Endothelial cell of umbilical vein (primary cell): ENCODE data around the gene KRT86. TPM values are rescaled to one million over a fixed set of nuclear protein-coding genes. Genes with fewer than 3 reads are reported as not detected.

Experiments
- BruUV-seq: library from RNA; stranded (reverse); fragments of 400-500 nt; replicated peaks from 2 replicates; lab custom pipeline; 2021; lab: Mats Ljungman, UMichigan
- CTCF ChIA-PET: fragments of 300-600, 350-600 bp; sonication (Branson Sonifier 250); formaldehyde crosslinking; loops from one replicate; lab custom pipeline; 2021; ENCODE audit warnings: antibody characterized with exemption, inconsistent platforms; lab: Charles Lee
- POLR2A ChIA-PET: fragments of 300-600, 350-600 bp; sonication (Branson Sonifier 250); formaldehyde crosslinking; loops from one replicate; lab custom pipeline; 2021; ENCODE audit warnings: antibody characterized with exemption, inconsistent platforms; lab: Charles Lee
- DNase-seq: peaks from one replicate; pipeline ENCODE4 v3.0.0-alpha.2; 2011; ENCODE audit warnings: low read depth, low spot score
- FAIRE-seq: peaks from 2 replicates; lab custom pipeline; 2011; peaks lifted over from hg19 to GRCh38; lab: Jason Lieb, UNC
- H2AFZ ChIP-seq: 2 replicates; pipeline ENCODE4 v1.6.0; 2012; ENCODE audit warnings: low read depth, low read length, control low read depth, inconsistent platforms
- H3K27ac ChIP-seq: 2 replicates; pipeline ENCODE4 v1.5.1; 2011; ENCODE audit warnings: low read depth, mild to moderate bottlenecking, control low read depth, low read length, moderate library complexity; ENCODE audit not compliant: insufficient read depth
- H3K27me3 ChIP-seq, 2 experiments: 2 replicates each; pipeline versions ENCODE4 v1.6.0 to v1.6.1; 2011; ENCODE audit warnings: low read length in 2 of 2, mixed read lengths in 1 of 2; ENCODE audit not compliant: control insufficient read depth in 2 of 2, insufficient read depth in 2 of 2
- H3K36me3 ChIP-seq, 2 experiments: 2 replicates in 1 of 2; 3 replicates in 1 of 2; pipeline ENCODE4 v1.5.1; 2011; ENCODE audit warnings: low read length in 2 of 2, mild to moderate bottlenecking in 1 of 2, moderate library complexity in 1 of 2; ENCODE audit not compliant: control insufficient read depth in 2 of 2, insufficient read depth in 2 of 2; ENCODE audit errors: extremely low read depth in 1 of 2
- H3K4me1 ChIP-seq: 3 replicates; pipeline ENCODE4 v1.5.1; 2011; ENCODE audit warnings: mild to moderate bottlenecking, low read length; ENCODE audit not compliant: control insufficient read depth, insufficient read depth; ENCODE audit errors: extremely low read depth
- H3K4me2 ChIP-seq: 2 replicates; pipeline ENCODE4 v1.6.1; 2011; ENCODE audit warnings: low read length, control low read depth, mixed read lengths; ENCODE audit not compliant: insufficient read depth
- H3K4me3 ChIP-seq, 3 experiments: fragments of 200-600 bp in 1 of 3; sonication (generic), shearing (Covaris generic) in 1 of 3; replicated peaks in 1 of 3; 2 replicates each; pipeline ENCODE4 v1.5.1; 2011 to 2016; ENCODE audit warnings: control low read depth in 3 of 3, low read length in 3 of 3, mild to moderate bottlenecking in 2 of 3, inconsistent platforms in 1 of 3, low read depth in 1 of 3, moderate library complexity in 1 of 3; ENCODE audit not compliant: insufficient read depth in 1 of 3
- H3K79me2 ChIP-seq: 2 replicates; pipeline ENCODE4 v1.6.0; 2012; ENCODE audit warnings: low read length, inconsistent platforms; ENCODE audit not compliant: control insufficient read depth, insufficient read depth
- H3K9ac ChIP-seq: replicated peaks from 2 replicates; pipeline ENCODE3; 2011; ENCODE audit warnings: low read length, control low read depth; ENCODE audit not compliant: insufficient read depth; ENCODE audit errors: extremely low read depth
- H3K9me1 ChIP-seq: replicated peaks from 3 replicates; pipeline ENCODE4 v1.6.0; 2011; ENCODE audit warnings: mild to moderate bottlenecking, low read length; ENCODE audit not compliant: control insufficient read depth, insufficient read depth; ENCODE audit errors: extremely low read depth
- H3K9me3 ChIP-seq: replicated peaks from 2 replicates; pipeline ENCODE4 v1.5.1; 2012; ENCODE audit warnings: low read length, inconsistent platforms; ENCODE audit not compliant: control insufficient read depth, insufficient read depth
- H4K20me1 ChIP-seq: replicated peaks from 2 replicates; pipeline ENCODE3; 2011; ENCODE audit warnings: mild to moderate bottlenecking, low read length; ENCODE audit not compliant: control insufficient read depth, insufficient read depth; ENCODE audit errors: extremely low read depth
- EZH2 ChIP-seq: IDR thresholded peaks from 2 replicates; pipeline ENCODE4 v1.6.1; 2012; ENCODE audit warnings: borderline replicate concordance, low read depth, mild to moderate bottlenecking, moderate library complexity, low read length, inconsistent platforms; ENCODE audit not compliant: severe bottlenecking
- FOS ChIP-seq: IDR thresholded peaks from 2 replicates; pipeline ENCODE4 v1.6.1; 2011; ENCODE audit warnings: mild to moderate bottlenecking, low read length, moderate library complexity, borderline replicate concordance; ENCODE audit not compliant: insufficient read depth
- GATA2 ChIP-seq: IDR thresholded peaks from 2 replicates; pipeline ENCODE4 v1.7.0; 2011; ENCODE audit warnings: low read depth, mild to moderate bottlenecking, moderate library complexity, mixed read lengths, low read length; ENCODE audit not compliant: insufficient read length, insufficient read depth
- JUN ChIP-seq: IDR thresholded peaks from 2 replicates; pipeline ENCODE4 v1.6.1; 2011; ENCODE audit warnings: borderline replicate concordance, low read depth; ENCODE audit not compliant: insufficient read length, insufficient read depth
- MYC ChIP-seq: IDR thresholded peaks from one replicate; pipeline ENCODE4 v1.6.1; 2011; ENCODE audit warnings: mild to moderate bottlenecking, low read depth, low read length
- POLR2A ChIP-seq: IDR thresholded peaks from 2 replicates; pipeline ENCODE4 v1.6.1; 2012; ENCODE audit warnings: low read depth, mild to moderate bottlenecking, control low read depth, low read length
- POLR2AphosphoS5 ChIP-seq: IDR thresholded peaks from 2 replicates; pipeline ENCODE4 v1.6.1; 2012; ENCODE audit warnings: low read depth, mild to moderate bottlenecking, control low read depth, low read length, moderate library complexity; ENCODE audit not compliant: insufficient read depth
- dilution Hi-C: fragments of 300-500 bp; cut with MboI; formaldehyde crosslinking; loops from one replicate; pipeline ENCODE4 v1.15.0; 2019; ENCODE audit warnings: low sequenced_read_pairs; ENCODE audit not compliant: extremely low pct_ligation_motif_present
- intact Hi-C: fragments of 100-400 bp; cut with micrococcal nuclease; formaldehyde crosslinking; loops from one replicate; pipeline ENCODE4 v1.10.0; 2022
- polyA plus RNA-seq, 4 experiments: library from polyadenylated mRNA; depleted of rRNA in 3 of 4; stranded (reverse) in 3 of 4; unstranded in 1 of 4; fragments of >200 nt; gene quantifications; 2 replicates each; pipeline versions ENCODE4 v1.2.1 to v1.2.3, GENCODE V29; 2011 to 2012; ENCODE audit warnings: missing spikeins in 1 of 4
- total RNA-seq: library from RNA; stranded (reverse); gene quantifications from 2 replicates; pipeline ENCODE4 v1.2.3, GENCODE V29; 2021
- TF ChIP-seq, protein P1 (sequence below), 2 donors: IDR thresholded peaks; 1 replicate in 1 of 2; 2 replicates in 1 of 2; pipeline ENCODE4 v1.5.1; 2011; ENCODE audit warnings: low read length in 2 of 2, mild to moderate bottlenecking in 2 of 2, moderate library complexity in 2 of 2, control low read depth in 1 of 2, inconsistent platforms in 1 of 2, low read depth in 1 of 2; ENCODE audit not compliant: insufficient read depth in 1 of 2; ENCODE audit errors: extremely low read depth in 1 of 2
- TF ChIP-seq, protein P2 (sequence below): IDR thresholded peaks from 2 replicates; pipeline ENCODE4 v1.6.1; 2011; ENCODE audit not compliant: insufficient read depth, insufficient read length

Gene KRT86
- total and polyA plus RNA-seq, 2 donors (not counting 3 experiments of a cell fraction or from before 2014, with no cell fraction given): not detected

DNA sequence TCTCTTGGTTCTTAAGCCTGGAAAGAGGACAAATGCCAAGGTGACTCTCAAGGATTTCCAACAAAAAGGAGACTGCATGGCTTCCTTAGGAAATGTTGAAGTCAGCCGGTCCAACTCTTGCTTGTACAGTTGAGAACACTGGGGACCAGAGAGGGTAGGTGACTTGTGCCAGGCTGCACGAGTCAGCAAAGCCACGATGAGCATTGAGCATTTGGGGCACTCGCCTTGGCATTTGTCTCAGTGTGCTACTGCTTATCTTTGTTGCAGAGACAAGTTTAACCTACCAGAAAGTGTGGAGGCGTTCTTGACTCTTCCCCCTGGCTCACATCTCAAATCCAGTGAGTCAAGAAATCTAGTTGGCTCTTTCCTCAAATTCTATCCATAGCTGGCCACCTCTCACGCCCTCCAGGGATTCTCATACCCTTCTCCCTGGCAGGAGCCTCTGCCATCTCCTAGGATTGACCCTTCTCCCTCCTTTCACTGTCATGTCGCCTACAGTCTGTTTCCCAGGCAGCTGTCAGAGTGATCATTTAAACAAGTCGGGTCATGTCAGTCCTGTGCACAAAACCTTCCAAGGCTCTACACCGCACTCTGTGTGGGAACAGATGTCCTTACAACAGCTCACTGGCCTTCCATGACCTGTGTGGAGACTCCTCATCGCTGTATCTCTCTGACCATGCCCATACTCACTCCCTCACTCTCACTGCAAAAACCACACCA, 64.0 kb downstream of the KRT86 start:
- no peaks in the 10 kb centered on the region for H3K9me3 ChIP-seq
- no peak overlapping the region for H3K9ac ChIP-seq
- H4K20me1 ChIP-seq: no peaks in the 10 kb centered on the region
- no peaks in the 10 kb centered on the region for H3K9me1 ChIP-seq
- ChIA-PET POLR2A (no interaction called here), CTCF (interaction anchor here (2.0 to 2.6 kb wide), 2 partner anchors 11 to 34 kb away, joined by 5 to 24 read pairs; no protein-coding TSS in a partner anchor)
- peaks cover 13 to 14% of the 10 kb centered on the region in 2 experiments for H3K27me3 ChIP-seq
- no peak overlapping the region for H3K27ac ChIP-seq
- dilution Hi-C loops: no loop called here
- no peak overlapping the region for H3K4me2 ChIP-seq
- no peak for DNase-seq
- TF ChIP-seq FOS (no peak), MYC (no peak), JUN (no peak), EZH2 (no peak), POLR2A (no peak)
- H3K4me3 ChIP-seq: no peak overlapping the region
- intact Hi-C loops: no loop called here
- no peaks in the 10 kb centered on the region for H3K79me2 ChIP-seq
- H2AFZ ChIP-seq: no peak overlapping the region
- no peak for FAIRE-seq
- no TSS peak for BruUV-seq
- no peaks in the 10 kb centered on the region for H3K4me1 ChIP-seq
- no peaks in the 10 kb centered on the region for H3K36me3 ChIP-seq

DNA sequence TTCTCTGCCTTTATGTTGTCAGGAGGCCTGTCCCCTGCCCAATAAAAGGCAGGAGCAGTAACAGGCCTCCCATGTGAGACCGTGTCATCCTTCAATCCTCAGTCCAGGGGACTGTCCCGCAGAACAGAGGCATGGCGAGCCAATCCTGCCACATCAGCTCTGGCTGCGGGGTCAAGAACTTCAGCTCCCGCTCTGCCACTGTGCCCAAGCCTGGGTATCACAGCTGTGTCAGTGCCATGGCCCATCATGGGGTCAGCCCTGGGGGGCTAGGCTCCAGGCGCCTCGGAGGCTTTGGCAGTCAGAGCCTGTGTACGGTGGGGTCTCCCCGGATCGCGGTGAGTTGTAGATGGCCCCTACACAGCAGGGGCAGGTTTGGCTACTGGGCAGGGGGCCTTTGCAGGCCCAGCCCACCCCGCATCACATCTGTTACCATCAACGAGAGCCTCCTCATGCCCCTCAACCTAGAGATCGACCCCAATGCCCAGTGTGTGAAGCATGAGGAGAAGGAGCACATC, 66.7 kb downstream of the KRT86 start:
- no peak overlapping the region for H3K27ac ChIP-seq
- CTCF ChIA-PET: interaction anchor here (2.0 kb wide), 1 partner anchor 13 kb away, joined by 7 read pairs; no protein-coding TSS in a partner anchor
- no peak for TF ChIP-seq EZH2
- no peak for TF ChIP-seq FOS
- TF ChIP-seq POLR2A: no peak
- TF ChIP-seq JUN: no peak
- TF ChIP-seq, protein P1, sequence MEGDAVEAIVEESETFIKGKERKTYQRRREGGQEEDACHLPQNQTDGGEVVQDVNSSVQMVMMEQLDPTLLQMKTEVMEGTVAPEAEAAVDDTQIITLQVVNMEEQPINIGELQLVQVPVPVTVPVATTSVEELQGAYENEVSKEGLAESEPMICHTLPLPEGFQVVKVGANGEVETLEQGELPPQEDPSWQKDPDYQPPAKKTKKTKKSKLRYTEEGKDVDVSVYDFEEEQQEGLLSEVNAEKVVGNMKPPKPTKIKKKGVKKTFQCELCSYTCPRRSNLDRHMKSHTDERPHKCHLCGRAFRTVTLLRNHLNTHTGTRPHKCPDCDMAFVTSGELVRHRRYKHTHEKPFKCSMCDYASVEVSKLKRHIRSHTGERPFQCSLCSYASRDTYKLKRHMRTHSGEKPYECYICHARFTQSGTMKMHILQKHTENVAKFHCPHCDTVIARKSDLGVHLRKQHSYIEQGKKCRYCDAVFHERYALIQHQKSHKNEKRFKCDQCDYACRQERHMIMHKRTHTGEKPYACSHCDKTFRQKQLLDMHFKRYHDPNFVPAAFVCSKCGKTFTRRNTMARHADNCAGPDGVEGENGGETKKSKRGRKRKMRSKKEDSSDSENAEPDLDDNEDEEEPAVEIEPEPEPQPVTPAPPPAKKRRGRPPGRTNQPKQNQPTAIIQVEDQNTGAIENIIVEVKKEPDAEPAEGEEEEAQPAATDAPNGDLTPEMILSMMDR (IDR thresholded peaks at IDR 0.05; ENCODE audit: extremely low read depth in 1 of 2, insufficient read depth in 1 of 2, low read depth in 1 of 2, low read length in 2 of 2): no peak
- no peak for TF ChIP-seq MYC
- TF ChIP-seq, protein P2, sequence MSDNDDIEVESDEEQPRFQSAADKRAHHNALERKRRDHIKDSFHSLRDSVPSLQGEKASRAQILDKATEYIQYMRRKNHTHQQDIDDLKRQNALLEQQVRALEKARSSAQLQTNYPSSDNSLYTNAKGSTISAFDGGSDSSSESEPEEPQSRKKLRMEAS: no peak
- no peak for TF ChIP-seq GATA2
- TF ChIP-seq POLR2AphosphoS5: no peak
- no peak overlapping the region for H3K9ac ChIP-seq
- H3K9me1 ChIP-seq: no peaks in the 10 kb centered on the region
- H4K20me1 ChIP-seq: no peaks in the 10 kb centered on the region
- no peak overlapping the region for H3K4me3 ChIP-seq
- intact Hi-C loops (no loop called here), dilution Hi-C loops (no loop called here)
- POLR2A ChIA-PET: no interaction called here
- no TSS peak for BruUV-seq
- H3K4me1 ChIP-seq: no peaks in the 10 kb centered on the region
- H3K9me3 ChIP-seq: no peaks in the 10 kb centered on the region
- peaks cover 11% of the 10 kb centered on the region in 2 experiments for H3K27me3 ChIP-seq
- H2AFZ ChIP-seq: no peak overlapping the region
- FAIRE-seq: no peak
- no peaks in the 10 kb centered on the region for H3K36me3 ChIP-seq
- no peak for DNase-seq
- no peaks in the 10 kb centered on the region for H3K79me2 ChIP-seq
- H3K4me2 ChIP-seq: no peak overlapping the region
